Stimulated activated effector memory CD8-positive, alpha-beta T cell treated with anti-CD3 and anti-CD28 coated beads, Interleukin-12 subunit alpha, Interleukin-12 subunit beta, amount 100 ng/mL, for 72 hours (primary cell): ENCODE measurements around the gene SELENOM.
"Not testable (repeated sequence)": the region's sequence is repeated elsewhere in the genome, so short reads cannot be mapped to it uniquely, and the experiment has no call there.

Experiments used
- ATAC-seq: fragments of 150-1000 bp; cut with Tn5 transposase; 2 replicates; pipeline ENCODE4 v1.10.0; 2021
- DNase-seq, 2 donors: peaks; one replicate each; pipeline ENCODE4 v3.0.0; 2021 to 2022; ENCODE audit warnings: low spot score in 2 of 2
- H3K27ac Mint-ChIP-seq: one replicate; pipeline ENCODE4 v1.8.0; 2022; ENCODE audit warnings: mild to moderate bottlenecking, mixed read lengths
- H3K36me3 Mint-ChIP-seq: one replicate; pipeline ENCODE4 v1.8.0; 2022; ENCODE audit warnings: mild to moderate bottlenecking, mixed read lengths
- H3K4me1 Mint-ChIP-seq: one replicate; pipeline ENCODE4 v1.8.0; 2022; ENCODE audit warnings: mixed read lengths
- H3K4me3 Mint-ChIP-seq: one replicate; pipeline ENCODE4 v1.8.0; 2022; ENCODE audit warnings: mild to moderate bottlenecking, mixed read lengths
- H3K9me3 Mint-ChIP-seq: one replicate; pipeline ENCODE4 v1.8.0; 2022; ENCODE audit warnings: mixed read lengths

SELENOM gene

DNA sequence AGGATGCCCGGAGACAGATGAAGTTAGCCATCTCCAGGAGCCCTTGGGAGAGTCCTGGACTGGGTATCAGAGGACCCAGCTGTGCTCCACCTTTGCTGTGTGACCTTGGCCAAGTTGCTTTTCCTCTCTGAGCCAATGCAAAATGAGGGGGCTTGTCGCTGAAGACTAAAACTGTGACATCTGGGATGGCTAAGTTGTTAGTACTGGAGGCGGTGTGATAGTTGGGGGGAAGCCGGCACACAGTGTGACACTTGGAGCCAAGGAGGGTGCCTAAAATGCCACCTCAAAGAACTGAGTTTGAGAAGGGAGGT, 15.9 kb upstream of the SELENOM start:
- no peaks in the 10 kb centered on the region for H3K9me3 Mint-ChIP-seq
- H3K36me3 Mint-ChIP-seq: no peaks in the 10 kb centered on the region
- no peak overlapping the region for H3K27ac Mint-ChIP-seq
- no peak for ATAC-seq
- no peak for DNase-seq
- peaks cover 10% of the 10 kb centered on the region for H3K4me1 Mint-ChIP-seq
- H3K4me3 Mint-ChIP-seq: no peak overlapping the region

DNA sequence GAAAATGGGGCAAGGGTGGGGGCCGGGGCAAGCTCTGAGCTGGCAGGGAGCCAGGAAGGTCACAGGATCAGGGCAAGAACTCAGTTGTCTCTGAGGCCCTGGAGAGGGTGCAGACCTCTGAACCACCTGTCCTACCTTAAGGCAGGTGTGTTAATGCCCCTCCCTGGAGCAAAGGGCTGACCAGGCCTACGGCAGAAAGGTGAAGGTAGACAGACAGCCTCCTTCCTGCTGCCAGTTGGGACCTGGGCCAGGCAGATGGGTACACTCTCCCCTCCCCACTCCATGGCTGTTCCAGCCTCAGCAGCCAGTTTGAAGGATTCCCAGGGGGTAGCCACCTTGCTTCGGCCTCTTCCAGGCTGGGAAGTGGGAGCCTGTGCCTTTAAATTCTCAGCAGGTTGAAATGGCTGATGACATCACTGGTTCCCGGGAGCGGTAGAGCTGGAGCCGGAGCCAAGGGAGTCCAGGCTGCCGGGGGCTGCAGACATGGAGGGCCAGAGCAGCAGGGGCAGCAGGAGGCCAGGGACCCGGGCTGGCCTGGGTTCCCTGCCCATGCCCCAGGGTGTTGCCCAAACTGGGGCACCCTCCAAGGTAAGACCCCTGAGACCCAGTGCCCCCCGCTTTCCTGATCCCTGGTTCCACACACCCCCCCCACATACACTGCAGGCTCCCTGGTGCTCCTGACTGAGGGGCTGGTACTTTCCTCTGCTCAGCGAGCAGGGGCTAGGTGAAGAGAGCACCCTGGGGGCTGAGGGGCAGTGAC, 15.3 kb upstream of the SELENOM start, which contains the start of gene INPP5J:
Gene INPP5J (plus strand): TSS at position 435 of the 760 bp plus-strand sequence. CDS start 49 bp downstream, at position 484.
- no peak for ATAC-seq
- no peak for DNase-seq
- no peak within 1 kb of the TSS for H3K4me3 Mint-ChIP-seq
- H3K4me1 Mint-ChIP-seq: peaks cover 10% of the 10 kb centered on the region
- no peaks in the 10 kb centered on the region for H3K9me3 Mint-ChIP-seq
- H3K36me3 Mint-ChIP-seq: no peaks in the 10 kb centered on the region
- H3K27ac Mint-ChIP-seq: peak within 1 kb of the TSS; percentile 34

DNA sequence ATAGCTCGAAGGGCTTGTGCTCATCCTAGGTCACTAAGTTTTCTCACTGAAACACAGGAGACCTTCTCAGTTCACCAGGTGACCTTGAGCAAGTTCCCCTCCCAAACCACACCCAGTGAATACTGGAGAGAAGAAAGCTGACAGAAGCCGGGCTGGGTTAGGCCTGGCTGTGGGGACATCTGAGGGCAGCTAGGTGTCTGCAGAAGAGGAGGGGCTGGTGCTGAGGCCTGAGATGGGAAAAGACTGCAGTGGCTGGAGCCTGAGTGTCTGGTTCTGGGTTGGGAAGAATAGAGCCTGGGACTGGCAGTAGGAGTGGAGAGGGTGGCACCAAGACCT, 14.8 kb upstream of the SELENOM start:
- no peak for DNase-seq
- ATAC-seq: no peak
- Mint-ChIP-seq H3K4me3 (no peak overlapping the region), H3K4me1 (peaks cover 6% of the 10 kb centered on the region), H3K36me3 (no peaks in the 10 kb centered on the region), H3K27ac (no peak overlapping the region), H3K9me3 (no peaks in the 10 kb centered on the region)

DNA sequence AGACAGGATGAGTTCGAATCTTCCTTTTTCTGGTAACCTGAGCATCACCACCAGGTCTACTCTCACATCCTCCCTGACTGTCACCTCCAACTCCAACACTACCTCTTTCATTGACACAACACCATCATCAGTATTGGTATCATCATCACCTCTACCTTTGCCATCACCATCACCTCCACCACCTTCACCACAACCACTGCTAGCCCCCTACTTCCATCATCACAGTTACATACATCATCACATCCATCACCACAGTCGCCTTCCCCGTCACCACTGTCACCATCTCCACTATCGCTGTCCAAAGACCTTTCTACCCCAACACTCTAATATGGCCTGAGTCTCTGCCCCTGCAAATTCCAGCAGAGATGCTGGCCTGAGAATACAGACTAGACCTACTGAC, 14.0 kb upstream of the SELENOM start:
- H3K9me3 Mint-ChIP-seq: no peaks in the 10 kb centered on the region
- no peak overlapping the region for H3K27ac Mint-ChIP-seq
- DNase-seq (no peak), ATAC-seq (no peak)
- no peak overlapping the region for H3K4me3 Mint-ChIP-seq
- H3K36me3 Mint-ChIP-seq: no peaks in the 10 kb centered on the region
- H3K4me1 Mint-ChIP-seq: peaks cover 5% of the 10 kb centered on the region

GRCh38 chr22:31120642-31121041, 13.3 kb upstream of the SELENOM start:
- H3K36me3 Mint-ChIP-seq: no peaks in the 10 kb centered on the region
- no peak overlapping the region for H3K27ac Mint-ChIP-seq
- H3K4me1 Mint-ChIP-seq: peaks cover 5% of the 10 kb centered on the region
- DNase-seq (no peak), ATAC-seq (no peak)
- no peaks in the 10 kb centered on the region for H3K9me3 Mint-ChIP-seq
- no peak overlapping the region for H3K4me3 Mint-ChIP-seq

- H3K27ac Mint-ChIP-seq: no peak overlapping the region
- no peak overlapping the region for H3K4me3 Mint-ChIP-seq
- no peaks in the 10 kb centered on the region for H3K9me3 Mint-ChIP-seq
- peaks cover 5% of the 10 kb centered on the region for H3K4me1 Mint-ChIP-seq
- no peak for ATAC-seq
- no peaks in the 10 kb centered on the region for H3K36me3 Mint-ChIP-seq
- DNase-seq: no peak
Observed at GRCh38 chr22:31120230-31120629, 12.9 kb upstream of the SELENOM start.

- Mint-ChIP-seq H3K27ac (no peak overlapping the region), H3K9me3 (no peaks in the 10 kb centered on the region), H3K4me1 (peaks cover 5% of the 10 kb centered on the region), H3K36me3 (no peaks in the 10 kb centered on the region), H3K4me3 (no peak overlapping the region)
- ATAC-seq: no peak
- no peak for DNase-seq
Observed at GRCh38 chr22:31119026-31119717, 11.8 kb upstream of the SELENOM start.

DNA sequence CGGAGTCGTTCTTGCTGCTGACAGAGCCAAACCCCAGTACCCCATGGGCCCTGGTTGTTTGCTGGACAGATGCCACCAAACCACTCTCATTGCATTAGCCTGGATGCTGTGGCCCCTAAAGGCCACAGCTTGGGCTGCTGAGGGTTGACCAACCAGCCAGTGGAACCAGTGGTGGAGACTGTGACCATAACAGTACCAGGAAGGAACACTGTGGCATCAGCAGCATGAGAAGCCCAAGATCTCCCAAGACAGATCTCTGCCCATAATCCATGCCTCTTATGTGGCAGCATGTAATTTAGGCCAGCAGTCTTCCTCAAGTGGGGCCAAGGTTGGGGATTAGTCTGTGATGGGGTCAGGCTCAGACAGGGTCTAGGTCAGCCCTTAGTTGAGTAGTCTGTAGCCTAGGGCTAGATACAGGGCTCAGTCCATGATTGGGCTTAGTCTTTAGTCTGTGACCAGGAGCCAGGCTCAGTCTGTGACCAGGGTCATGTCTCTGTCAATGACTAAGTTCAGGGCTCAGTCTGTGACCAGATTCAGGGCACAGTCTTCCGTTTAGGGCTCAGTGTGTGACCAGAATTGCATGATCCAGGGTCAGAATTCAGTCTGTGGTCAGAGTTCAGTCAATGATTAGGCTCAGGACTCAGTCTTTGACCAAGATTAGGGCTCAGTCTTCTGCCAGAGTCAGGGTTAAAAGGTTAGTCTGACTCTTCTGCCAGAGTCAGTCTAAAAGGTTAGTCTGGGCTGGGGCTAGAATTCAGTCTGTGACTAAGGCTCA, 10.9 kb upstream of the SELENOM start:
- DNase-seq: no peak
- H3K27ac Mint-ChIP-seq: no peak overlapping the region
- H3K9me3 Mint-ChIP-seq: no peaks in the 10 kb centered on the region
- peak; percentile 19 for ATAC-seq
- no peaks in the 10 kb centered on the region for H3K36me3 Mint-ChIP-seq
- H3K4me1 Mint-ChIP-seq: peaks cover 5% of the 10 kb centered on the region
- no peak overlapping the region for H3K4me3 Mint-ChIP-seq

- not testable (repeated sequence) for H3K4me1 Mint-ChIP-seq, H3K36me3 Mint-ChIP-seq, ATAC-seq, H3K9me3 Mint-ChIP-seq, H3K4me3 Mint-ChIP-seq, H3K27ac Mint-ChIP-seq, DNase-seq
Observed at GRCh38 chr22:31112547-31113091, 5.3 kb upstream of the SELENOM start.

- Mint-ChIP-seq H3K4me3 (peak overlapping the region; percentile 84), H3K36me3 (no peaks in the 10 kb centered on the region), H3K27ac (peak overlapping the region; percentile 83), H3K9me3 (no peaks in the 10 kb centered on the region), H3K4me1 (peaks cover 21% of the 10 kb centered on the region)
- DNase-seq (no peak), ATAC-seq (peak; percentile 39)
Observed at GRCh38 chr22:31107894-31108218, 488 bp upstream of the SELENOM start.

DNA sequence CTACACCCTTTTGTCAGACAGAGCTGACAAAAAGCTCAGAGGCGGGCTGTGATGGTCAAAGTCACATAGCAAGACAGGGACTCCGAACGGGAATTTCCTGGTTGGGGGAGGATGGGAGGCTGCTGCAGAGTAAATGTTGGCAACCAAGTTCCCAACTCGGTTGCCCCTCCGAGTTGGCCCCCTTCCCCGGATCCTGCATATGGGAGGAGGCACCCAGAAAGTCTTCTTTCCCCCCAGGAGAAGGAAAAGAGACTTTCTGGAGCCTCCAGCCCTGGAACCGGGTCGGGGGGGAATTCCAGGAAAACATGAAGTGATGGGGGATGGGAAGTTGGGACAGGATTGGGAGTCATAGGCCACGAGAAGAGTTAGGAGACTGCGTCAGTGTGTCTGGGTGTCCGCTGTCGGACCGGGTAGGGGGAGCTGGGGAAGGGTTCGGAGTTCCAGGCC, 614 bp downstream of the SELENOM start:
- DNase-seq: no peak
- no peaks in the 10 kb centered on the region for H3K36me3 Mint-ChIP-seq
- H3K4me1 Mint-ChIP-seq: peaks cover 21% of the 10 kb centered on the region
- peak overlapping the region; percentile 83 for H3K27ac Mint-ChIP-seq
- H3K4me3 Mint-ChIP-seq: peak overlapping the region; percentile 84
- H3K9me3 Mint-ChIP-seq: no peaks in the 10 kb centered on the region
- ATAC-seq: no peak

DNA sequence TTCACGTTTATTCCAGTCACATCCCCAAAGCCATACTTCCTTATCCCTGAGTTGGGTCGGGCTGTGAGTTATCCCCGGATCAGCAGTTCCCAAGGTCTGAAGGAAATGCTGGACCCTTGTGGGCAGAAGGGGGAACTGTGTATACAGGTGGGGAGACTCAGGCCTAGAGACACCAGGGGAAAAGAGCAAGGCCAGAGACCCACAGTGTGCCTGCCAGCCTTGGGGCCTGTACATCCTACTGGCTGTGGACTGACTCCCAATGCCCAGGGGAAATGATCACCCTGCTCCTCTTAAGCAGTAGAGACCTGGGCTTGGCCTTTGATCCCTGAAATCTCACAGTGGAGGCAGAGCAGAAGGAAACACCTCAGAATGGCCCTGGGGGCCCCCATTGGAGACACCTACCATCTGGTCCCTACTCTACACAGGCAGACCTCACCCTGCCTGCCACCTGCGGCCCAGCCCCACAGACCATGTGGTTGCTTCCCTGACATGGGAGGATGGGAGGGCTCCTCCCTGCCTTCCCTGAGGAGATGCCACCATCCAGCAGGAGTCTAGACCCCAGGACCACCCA, 1.3 kb downstream of the SELENOM start:
- peak overlapping the region; percentile 83 for H3K27ac Mint-ChIP-seq
- peaks cover 21% of the 10 kb centered on the region for H3K4me1 Mint-ChIP-seq
- peak overlapping the region; percentile 84 for H3K4me3 Mint-ChIP-seq

GRCh38 chr22:31105282-31105929, 2.0 kb downstream of the SELENOM start:
- DNase-seq (no peak), ATAC-seq (no peak)
- Mint-ChIP-seq H3K36me3 (no peaks in the 10 kb centered on the region), H3K9me3 (no peaks in the 10 kb centered on the region), H3K4me3 (peak overlapping the region; percentile 84), H3K27ac (no peak overlapping the region), H3K4me1 (peaks cover 21% of the 10 kb centered on the region)

More for the DNA sequence above, 1.3 kb downstream of the SELENOM start:
- H3K36me3 Mint-ChIP-seq: no peaks in the 10 kb centered on the region
- no peaks in the 10 kb centered on the region for H3K9me3 Mint-ChIP-seq
- ATAC-seq (no peak), DNase-seq (no peak)

GRCh38 chr22:31104869-31105268, 2.5 kb downstream of the SELENOM start:
- ATAC-seq (no peak), DNase-seq (no peak)
- no peak overlapping the region for H3K4me3 Mint-ChIP-seq
- H3K36me3 Mint-ChIP-seq: no peaks in the 10 kb centered on the region
- peaks cover 21% of the 10 kb centered on the region for H3K4me1 Mint-ChIP-seq
- H3K9me3 Mint-ChIP-seq: no peaks in the 10 kb centered on the region
- H3K27ac Mint-ChIP-seq: no peak overlapping the region
